DND-41 (cell line): Measurements from ENCODE around the gene TANC2.

Source experiments
- EZH2 ChIP-seq: IDR thresholded peaks from 3 replicates; pipeline ENCODE4 v1.6.1; 2012; ENCODE audit warnings: borderline replicate concordance, low read depth, mild to moderate bottlenecking, moderate library complexity, low read length, inconsistent platforms; ENCODE audit not compliant: severe bottlenecking
- TF ChIP-seq, protein P1 (sequence below): IDR thresholded peaks from 2 replicates; pipeline ENCODE4 v1.5.1; 2012; ENCODE audit warnings: borderline replicate concordance, low read length, moderate library complexity, mild to moderate bottlenecking; ENCODE audit not compliant: poor library complexity, severe bottlenecking; ENCODE audit errors: extremely low read depth

GRCh38 chr17:62949036-62949435, 17.0 kb upstream of the TANC2 start:
- TF ChIP-seq, protein P1, sequence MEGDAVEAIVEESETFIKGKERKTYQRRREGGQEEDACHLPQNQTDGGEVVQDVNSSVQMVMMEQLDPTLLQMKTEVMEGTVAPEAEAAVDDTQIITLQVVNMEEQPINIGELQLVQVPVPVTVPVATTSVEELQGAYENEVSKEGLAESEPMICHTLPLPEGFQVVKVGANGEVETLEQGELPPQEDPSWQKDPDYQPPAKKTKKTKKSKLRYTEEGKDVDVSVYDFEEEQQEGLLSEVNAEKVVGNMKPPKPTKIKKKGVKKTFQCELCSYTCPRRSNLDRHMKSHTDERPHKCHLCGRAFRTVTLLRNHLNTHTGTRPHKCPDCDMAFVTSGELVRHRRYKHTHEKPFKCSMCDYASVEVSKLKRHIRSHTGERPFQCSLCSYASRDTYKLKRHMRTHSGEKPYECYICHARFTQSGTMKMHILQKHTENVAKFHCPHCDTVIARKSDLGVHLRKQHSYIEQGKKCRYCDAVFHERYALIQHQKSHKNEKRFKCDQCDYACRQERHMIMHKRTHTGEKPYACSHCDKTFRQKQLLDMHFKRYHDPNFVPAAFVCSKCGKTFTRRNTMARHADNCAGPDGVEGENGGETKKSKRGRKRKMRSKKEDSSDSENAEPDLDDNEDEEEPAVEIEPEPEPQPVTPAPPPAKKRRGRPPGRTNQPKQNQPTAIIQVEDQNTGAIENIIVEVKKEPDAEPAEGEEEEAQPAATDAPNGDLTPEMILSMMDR, result no peak
- TF ChIP-seq EZH2, result no peak
